ENCODE measurements around the gene PLA2G6.

The PLA2G6 gene

GRCh38 chr22:38086942-38087341 is 94.7 kb downstream of the PLA2G6 start:
- Histone ChIP-seq H3K4me1 (ENCODE audit: low read depth, poor library complexity, severe bottlenecking) (no peaks in the 10 kb centered on the region), H4K20me1 (ENCODE audit: insufficient read depth) (no peaks in the 10 kb centered on the region), H3K27ac (no peak overlapping the region), H2AFZ (ENCODE audit: low read depth) (no peak overlapping the region), H3K9ac (no peak overlapping the region), H3K36me3 (ENCODE audit: insufficient read depth) (no peaks in the 10 kb centered on the region), H3K4me2 (no peak overlapping the region), H3K27me3 (ENCODE audit: insufficient read depth, low read depth) (no peaks in the 10 kb centered on the region), H3K79me2 (ENCODE audit: insufficient read depth, low read depth) (no peaks in the 10 kb centered on the region), H3K4me3 (IDR thresholded peaks at IDR 0.05; ENCODE audit: insufficient read depth, low read depth, low read length) (no peak overlapping the region)
- TF ChIP-seq, protein P1, sequence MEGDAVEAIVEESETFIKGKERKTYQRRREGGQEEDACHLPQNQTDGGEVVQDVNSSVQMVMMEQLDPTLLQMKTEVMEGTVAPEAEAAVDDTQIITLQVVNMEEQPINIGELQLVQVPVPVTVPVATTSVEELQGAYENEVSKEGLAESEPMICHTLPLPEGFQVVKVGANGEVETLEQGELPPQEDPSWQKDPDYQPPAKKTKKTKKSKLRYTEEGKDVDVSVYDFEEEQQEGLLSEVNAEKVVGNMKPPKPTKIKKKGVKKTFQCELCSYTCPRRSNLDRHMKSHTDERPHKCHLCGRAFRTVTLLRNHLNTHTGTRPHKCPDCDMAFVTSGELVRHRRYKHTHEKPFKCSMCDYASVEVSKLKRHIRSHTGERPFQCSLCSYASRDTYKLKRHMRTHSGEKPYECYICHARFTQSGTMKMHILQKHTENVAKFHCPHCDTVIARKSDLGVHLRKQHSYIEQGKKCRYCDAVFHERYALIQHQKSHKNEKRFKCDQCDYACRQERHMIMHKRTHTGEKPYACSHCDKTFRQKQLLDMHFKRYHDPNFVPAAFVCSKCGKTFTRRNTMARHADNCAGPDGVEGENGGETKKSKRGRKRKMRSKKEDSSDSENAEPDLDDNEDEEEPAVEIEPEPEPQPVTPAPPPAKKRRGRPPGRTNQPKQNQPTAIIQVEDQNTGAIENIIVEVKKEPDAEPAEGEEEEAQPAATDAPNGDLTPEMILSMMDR (conservative IDR thresholded peaks at IDR 0.05; ENCODE audit: low read depth, low read length) = no peak

- Histone ChIP-seq H3K4me2 (no peak overlapping the region), H3K27ac (no peak overlapping the region), H3K36me3 (ENCODE audit: insufficient read depth) (no peaks in the 10 kb centered on the region), H3K9ac (no peak overlapping the region), H3K4me3 (IDR thresholded peaks at IDR 0.05; ENCODE audit: insufficient read depth, low read depth, low read length) (no peak overlapping the region), H3K79me2 (ENCODE audit: insufficient read depth, low read depth) (no peaks in the 10 kb centered on the region), H2AFZ (ENCODE audit: low read depth) (no peak overlapping the region), H4K20me1 (ENCODE audit: insufficient read depth) (no peaks in the 10 kb centered on the region), H3K4me1 (ENCODE audit: low read depth, poor library complexity, severe bottlenecking) (no peaks in the 10 kb centered on the region), H3K27me3 (ENCODE audit: insufficient read depth, low read depth) (no peaks in the 10 kb centered on the region)
- TF ChIP-seq, protein P1 (conservative IDR thresholded peaks at IDR 0.05; ENCODE audit: low read depth, low read length) = no peak
Observed at GRCh38 chr22:38086001-38086845, 95.4 kb downstream of the PLA2G6 start.

DNA sequence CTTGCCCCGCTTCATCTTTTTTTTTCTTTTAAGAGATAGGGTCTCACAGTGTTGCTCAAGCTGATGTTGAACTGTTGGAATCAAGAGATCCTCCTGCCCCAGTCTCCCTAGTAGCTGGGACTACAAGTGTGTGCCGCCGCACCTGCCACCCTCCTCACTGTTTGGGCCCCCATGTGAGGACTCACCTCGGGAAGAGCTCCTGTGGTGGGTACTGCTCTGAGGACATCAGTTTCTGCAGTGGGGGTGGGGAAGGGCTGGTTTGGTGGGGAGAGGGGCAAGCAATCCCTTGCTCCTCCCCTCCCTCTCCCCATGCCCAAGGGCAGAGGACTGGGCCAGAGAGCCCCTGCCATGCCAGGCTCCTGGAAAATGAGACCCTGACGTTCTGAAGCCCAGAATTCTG is 96.1 kb downstream of the PLA2G6 start:
- H3K9ac ChIP-seq = no peak overlapping the region
- no peaks in the 10 kb centered on the region for H3K4me1 ChIP-seq (ENCODE audit: low read depth, poor library complexity, severe bottlenecking)
- H3K4me3 ChIP-seq (IDR thresholded peaks at IDR 0.05; ENCODE audit: insufficient read depth, low read depth, low read length) = no peak overlapping the region
- H3K79me2 ChIP-seq (ENCODE audit: insufficient read depth, low read depth) = no peaks in the 10 kb centered on the region
- no peaks in the 10 kb centered on the region for H3K27me3 ChIP-seq (ENCODE audit: insufficient read depth, low read depth)
- no peaks in the 10 kb centered on the region for H4K20me1 ChIP-seq (ENCODE audit: insufficient read depth)
- H3K27ac ChIP-seq = no peak overlapping the region
- no peaks in the 10 kb centered on the region for H3K36me3 ChIP-seq (ENCODE audit: insufficient read depth)
- no peak overlapping the region for H3K4me2 ChIP-seq
- H2AFZ ChIP-seq (ENCODE audit: low read depth) = no peak overlapping the region
- TF ChIP-seq, protein P1 (conservative IDR thresholded peaks at IDR 0.05; ENCODE audit: low read depth, low read length) = no peak

DNA sequence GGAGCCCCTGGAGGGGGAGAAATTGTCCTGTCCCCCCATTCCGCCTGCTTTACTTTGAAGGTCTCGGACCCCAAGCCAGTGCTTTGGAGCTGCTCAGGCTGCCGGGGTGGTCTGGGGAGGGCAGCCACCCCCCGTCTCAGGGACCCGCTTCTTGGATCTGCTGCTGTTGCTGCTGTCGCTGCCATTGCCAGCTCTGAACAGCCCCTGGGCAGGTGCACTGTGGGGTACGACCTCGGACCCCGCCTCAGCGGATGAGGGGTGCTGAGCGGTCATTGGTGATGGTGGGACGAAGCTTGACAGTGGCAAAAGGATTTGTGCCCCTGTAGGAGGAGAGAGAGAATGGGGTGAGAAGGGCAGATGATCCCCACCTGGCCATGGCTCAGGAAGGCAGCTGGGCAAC is 96.6 kb downstream of the PLA2G6 start:
- Histone ChIP-seq H3K4me2 (no peak overlapping the region), H4K20me1 (ENCODE audit: insufficient read depth) (no peaks in the 10 kb centered on the region), H3K36me3 (ENCODE audit: insufficient read depth) (no peaks in the 10 kb centered on the region), H3K9ac (no peak overlapping the region), H3K4me1 (ENCODE audit: low read depth, poor library complexity, severe bottlenecking) (no peaks in the 10 kb centered on the region), H2AFZ (ENCODE audit: low read depth) (no peak overlapping the region), H3K27ac (no peak overlapping the region), H3K27me3 (ENCODE audit: insufficient read depth, low read depth) (no peaks in the 10 kb centered on the region), H3K79me2 (ENCODE audit: insufficient read depth, low read depth) (no peaks in the 10 kb centered on the region), H3K4me3 (IDR thresholded peaks at IDR 0.05; ENCODE audit: insufficient read depth, low read depth, low read length) (no peak overlapping the region)
- TF ChIP-seq, protein P1 (conservative IDR thresholded peaks at IDR 0.05; ENCODE audit: low read depth, low read length) = no peak
